Suppressor macrophage treated with lipopolysaccharide for 4 hours (primary cell): ENCODE data around the gene SLC11A1.

ENCODE experiments used
- DNase-seq: peaks from one replicate; pipeline ENCODE4 v3.0.0-alpha.2; 2020

SLC11A1 gene, protein sequence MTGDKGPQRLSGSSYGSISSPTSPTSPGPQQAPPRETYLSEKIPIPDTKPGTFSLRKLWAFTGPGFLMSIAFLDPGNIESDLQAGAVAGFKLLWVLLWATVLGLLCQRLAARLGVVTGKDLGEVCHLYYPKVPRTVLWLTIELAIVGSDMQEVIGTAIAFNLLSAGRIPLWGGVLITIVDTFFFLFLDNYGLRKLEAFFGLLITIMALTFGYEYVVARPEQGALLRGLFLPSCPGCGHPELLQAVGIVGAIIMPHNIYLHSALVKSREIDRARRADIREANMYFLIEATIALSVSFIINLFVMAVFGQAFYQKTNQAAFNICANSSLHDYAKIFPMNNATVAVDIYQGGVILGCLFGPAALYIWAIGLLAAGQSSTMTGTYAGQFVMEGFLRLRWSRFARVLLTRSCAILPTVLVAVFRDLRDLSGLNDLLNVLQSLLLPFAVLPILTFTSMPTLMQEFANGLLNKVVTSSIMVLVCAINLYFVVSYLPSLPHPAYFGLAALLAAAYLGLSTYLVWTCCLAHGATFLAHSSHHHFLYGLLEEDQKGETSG

GRCh38 chr2:218381916-218382366, at the start of gene SLC11A1:
TSS of gene SLC11A1 (plus strand) at chr2:218382273. CDS start at chr2:218382369, 96 bp downstream.
- peak; percentile 93 for DNase-seq

DNA sequence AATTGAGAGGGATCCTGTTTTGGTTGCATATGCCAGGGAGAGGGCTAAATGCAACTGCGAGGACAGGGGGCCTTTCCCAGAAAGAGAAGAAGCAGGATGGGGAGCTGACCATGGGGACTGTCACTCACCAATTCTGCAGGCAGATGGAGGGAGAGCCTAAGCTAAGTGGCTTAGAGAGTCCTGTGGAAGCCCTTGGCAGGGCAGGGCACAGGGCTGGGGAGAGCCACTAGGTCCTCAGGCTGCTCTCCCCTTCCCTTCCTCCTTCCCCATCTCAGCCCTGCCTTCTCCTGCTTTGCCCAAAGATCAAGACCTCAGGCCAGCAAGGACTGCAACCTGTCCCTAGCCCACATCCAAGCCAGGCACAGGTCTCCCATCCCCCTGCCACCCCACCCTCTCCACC, 49.8 kb upstream of the SLC11A1 start:
- peak; percentile 25 for DNase-seq

DNA sequence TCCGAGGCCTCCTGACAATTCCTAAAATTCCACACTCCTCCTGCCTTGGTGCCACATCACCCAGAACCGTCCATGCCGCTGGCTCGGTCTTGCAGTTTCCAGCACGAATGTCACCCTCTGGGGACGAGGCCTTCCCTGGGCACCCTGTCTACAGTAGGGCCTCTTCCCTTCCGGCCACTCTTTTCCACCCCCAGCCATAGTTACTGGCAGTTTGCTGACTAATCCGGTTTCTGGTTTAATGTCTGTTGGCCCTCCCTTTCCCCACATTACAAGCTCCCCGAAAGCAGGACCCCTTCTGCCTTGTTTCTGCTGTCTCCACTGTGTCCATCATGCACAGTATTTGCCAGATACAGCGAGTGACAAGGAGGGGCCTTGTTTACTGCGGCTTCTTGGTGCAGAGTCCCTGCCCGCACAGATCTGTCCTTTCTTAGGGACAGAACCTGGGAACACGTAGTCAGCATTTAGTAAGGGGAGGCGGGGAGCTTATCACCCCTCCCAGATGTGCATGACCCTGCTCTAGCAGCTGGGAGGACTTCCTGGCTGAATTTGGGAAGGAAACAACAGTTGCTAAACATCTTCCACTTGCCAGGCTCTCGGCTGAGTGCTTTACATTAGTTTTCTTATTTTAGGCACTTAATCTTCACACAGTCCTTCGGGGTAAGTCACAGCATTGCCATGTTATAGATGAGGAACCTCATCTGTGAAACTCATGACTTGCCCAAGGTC, 49.0 kb upstream of the SLC11A1 start:
- DNase-seq: peak; percentile 87

DNA sequence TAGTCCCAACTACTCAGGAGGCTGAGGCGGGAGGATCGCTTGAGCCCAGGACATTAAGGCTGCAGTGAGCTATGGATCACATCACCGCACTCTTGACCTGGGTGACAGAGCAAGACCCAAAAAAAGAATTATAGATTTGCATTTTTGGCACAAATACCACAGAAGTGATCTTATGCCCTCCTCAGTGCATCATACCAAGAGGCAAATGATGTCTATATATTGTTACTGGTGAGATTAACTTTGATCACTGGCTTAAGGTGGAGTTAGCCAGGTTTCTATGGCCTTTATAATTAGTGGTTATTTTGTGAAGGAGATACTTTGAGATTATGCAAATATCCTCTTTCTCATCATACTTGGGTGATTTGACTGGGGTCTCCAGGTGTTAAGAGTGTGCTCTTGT, 47.5 kb upstream of the SLC11A1 start:
- DNase-seq: no peak

DNA sequence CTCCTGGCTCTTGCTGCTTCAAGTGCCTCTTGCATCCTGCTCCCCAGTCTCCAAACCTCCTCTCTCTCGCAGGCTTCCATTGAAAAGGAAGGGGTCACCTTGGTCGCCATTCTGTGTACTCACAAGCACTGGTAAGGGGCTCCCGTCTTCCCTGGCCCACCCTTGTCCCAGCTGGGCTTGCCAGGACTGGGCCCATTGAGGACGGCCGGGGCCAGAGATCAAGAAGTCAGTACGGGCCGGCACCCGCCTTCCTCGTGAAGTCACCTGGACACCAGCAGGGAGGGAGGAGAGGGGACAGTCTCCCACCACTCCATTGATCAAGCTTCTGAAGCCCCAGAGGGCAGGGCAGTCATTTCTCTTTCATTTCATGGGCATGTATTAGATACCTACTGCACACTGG, 41.4 kb upstream of the SLC11A1 start:
- no peak for DNase-seq

DNA sequence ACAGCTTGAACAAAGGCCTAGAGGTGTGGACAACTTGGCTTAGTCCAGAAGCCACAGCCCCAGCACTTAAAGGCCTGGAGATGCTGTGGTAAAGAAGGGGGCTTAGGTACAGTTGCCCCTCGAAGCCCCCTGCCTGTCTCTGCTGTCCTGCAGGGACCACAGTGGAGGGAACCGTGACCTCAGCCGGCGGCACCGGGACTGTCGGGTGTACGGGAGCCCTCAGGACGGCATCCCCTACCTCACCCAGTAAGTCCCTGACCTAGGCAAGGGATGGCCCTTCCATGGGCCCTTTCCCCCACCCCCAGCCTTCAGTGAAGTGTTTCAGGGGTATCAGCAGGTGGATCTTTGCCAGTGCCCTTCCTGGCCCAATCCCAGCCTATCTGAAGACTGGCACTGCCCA, 40.7 kb upstream of the SLC11A1 start:
- no peak for DNase-seq

- no peak for DNase-seq
These were observed 39.2 kb upstream of the SLC11A1 start for GRCh38 chr2:218342837-218343236.

- DNase-seq: no peak
These were observed 38.5 kb upstream of the SLC11A1 start for GRCh38 chr2:218343591-218343990.

GRCh38 chr2:218344090-218344754, 37.9 kb upstream of the SLC11A1 start:
- no peak for DNase-seq

DNA sequence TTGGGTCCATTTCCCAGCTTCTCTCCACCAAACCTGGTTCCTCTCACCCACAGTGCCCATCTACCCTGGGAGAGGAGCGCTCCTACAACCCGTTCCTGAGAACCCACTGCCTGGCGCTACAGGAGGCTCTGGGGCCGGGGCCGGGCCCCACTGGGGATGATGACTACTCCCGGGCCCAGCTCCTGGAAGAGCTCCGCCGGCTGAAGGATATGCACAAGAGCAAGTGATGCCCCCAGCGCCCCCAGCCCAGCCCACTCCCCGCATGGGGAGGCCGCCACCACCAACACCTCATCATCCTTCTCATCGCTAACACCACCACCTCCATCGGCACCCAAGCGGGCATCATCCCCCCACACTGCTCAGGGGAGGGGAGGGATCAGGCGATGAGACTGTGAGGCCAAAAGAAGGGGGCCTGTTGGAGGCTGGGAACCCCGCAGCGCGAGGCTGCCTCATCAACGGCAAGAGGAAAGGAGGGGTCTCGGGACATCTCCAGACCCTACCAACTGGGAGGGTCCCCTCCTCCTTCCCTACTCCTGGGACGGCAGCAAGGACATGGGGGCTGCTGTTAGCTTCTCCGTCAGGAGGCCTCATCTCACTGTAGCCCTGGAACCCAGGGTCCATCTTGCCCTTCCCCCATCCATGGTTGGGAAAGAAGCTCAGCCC, 37.2 kb upstream of the SLC11A1 start:
- no peak for DNase-seq

DNA sequence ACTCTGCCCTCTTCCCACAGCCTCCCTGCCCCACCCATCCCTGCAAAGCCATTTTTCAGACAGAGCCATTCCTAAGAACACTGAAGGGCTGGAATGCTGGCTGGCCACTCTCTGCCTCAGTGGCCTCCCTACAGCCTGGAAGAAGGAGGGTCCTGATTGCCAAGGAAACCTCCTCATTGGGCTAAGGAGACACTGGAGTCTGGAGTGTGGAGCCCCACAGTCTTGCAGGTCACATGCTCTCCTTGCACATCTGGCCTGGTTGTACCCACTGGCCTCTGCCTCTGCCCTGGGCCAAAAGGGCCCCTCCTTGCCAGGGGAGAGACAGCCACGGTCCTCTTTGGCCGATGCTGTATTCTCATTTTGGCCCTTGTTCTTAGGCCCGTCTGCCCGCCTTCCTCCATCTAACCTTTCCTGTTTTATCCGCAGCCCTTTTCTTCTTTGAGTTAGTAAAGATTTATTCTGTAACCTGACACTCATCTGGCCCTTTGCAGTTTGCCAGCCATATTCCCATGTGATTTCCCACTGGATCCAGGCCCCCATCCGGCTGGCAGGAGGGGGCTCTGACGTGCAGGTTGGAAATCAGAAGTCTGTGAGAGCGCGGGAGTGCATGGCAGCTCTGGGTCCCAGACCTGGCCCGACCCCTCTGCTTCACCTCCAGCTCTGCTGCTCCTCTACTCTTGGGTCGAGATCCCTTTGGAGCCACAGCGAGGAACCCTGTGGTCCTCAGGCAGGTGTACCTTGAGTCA, 36.4 kb upstream of the SLC11A1 start:
- no peak for DNase-seq

DNA sequence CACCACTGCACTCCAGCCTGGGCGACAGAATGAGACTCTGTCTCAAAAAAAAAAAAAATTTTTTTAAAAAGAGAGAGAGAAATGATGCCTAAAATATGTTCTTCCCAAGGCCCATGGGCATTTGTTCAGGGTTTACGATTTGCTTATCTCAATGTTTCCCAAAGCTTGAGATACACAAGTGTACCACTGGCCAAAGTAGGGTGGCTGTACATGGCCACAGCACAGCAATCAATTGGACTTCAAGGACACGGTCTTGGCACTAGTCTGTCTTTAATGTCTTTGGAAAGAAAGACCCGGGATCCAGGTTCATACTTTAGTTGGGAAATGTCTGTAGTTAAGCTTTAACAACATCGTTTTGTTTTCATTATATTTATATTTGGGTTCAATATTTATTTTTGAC, 34.9 kb upstream of the SLC11A1 start:
- DNase-seq: no peak

DNA sequence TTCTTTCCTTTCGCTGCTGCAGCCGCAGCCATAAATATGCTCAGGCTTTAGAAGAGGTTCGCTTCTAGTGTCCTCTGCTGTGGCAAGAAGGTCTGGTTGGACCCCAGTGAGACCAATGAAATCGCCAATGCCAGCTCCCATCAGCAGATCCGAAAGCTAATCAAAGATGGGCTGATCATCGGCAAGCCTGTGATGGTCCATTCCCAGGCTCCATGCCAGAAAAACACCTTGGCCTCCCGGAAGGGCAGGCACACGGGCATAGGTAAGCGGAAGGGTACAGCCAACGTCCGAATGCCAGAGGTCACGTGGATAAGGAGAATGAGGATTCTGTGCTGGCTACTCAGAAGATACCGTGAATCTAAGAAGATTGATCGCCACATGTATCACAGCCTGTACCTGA, 28.0 kb upstream of the SLC11A1 start:
- DNase-seq: no peak

DNA sequence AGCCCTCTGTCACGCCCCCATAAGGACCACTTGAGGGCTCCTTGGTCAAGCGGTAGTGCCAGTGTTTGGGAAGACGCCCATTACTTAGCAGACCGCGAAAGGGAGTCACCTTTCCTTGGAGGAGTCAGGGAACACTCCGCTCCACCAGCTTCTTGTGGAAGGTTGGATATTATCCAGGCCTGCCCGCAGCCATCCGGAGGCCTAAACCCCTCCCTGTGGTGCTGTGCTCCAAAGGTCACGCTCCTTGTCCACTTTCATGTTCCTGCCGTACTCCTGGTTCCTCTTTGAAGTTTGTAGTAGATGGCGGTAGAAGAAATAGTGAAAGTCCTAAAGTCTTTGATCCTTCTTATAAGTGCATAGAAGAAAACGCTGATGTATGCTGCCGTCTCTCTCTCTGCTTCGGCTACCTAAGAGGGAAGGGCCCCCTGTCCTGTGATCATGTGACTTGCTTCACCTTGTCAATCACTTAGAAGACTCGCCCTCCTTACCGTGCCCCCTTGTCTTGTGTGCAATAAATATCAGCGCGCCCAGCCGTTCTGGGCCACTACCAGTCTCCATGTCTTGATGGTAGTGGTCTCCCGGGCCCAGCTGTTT, 27.1 kb upstream of the SLC11A1 start:
- DNase-seq: no peak

DNA sequence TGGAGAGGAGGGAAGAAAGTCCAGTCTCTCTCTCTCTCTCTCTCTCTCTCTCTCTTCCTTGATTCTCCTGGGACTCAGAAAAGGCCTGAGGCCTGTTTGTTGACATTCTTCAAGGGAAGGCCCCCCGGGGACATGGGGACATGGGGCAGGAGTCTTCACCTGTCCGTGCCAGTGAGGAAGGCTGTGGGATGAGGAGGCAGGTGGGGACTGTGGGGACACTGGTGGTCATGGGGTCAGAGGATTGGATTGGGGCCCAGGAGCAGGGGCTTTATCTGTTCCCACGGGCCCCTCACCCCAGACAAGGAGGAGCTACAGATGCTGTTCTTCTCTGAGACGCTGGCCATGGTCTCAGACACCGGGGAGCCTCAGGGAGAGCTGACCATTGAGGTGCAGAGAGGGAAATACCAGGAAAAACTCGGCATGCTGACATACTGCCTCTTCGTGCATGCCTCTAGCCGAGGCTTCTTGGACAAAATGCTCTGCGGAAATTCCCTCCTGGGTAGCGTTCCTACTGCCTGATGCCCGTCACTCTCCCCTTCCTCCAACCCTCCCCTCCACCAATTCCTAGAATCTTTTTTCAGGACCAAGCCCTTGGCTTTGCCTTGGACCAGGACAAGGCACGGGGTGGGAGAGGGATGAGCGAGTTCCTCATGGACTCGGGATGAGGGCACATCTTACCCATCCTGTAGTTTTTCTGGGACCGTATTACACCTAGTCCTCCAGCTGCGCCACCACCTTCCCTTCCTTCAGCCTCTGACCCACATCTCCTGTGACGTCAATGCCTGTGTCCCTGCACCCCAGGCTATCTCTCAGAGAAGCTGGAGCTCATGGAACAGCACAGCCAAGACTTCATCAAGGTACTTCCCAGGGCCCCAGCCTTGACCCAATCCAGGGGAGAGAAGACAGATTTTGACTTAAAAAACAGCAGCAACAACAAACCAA, 24.6 kb upstream of the SLC11A1 start:
- DNase-seq: no peak

DNA sequence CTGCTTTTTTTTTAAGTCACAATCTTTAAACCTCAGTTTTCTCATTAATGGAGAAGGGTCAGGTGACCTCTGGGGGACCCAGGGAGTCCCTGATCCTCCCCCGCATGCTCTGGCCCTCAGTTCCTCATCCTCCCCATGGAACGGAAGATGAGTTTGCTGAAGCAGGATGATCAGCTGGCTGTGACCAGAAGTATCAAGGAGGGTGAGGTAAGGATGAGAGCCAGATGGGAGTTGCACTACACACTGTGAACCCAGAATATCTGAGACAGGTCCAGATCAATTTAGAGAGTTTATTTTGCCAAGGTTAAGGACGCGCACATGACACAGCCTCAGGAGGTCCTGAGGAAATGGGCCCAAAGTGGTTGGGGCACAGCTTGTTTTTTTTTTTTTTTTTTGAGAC, 21.6 kb upstream of the SLC11A1 start:
- peak; percentile 89 for DNase-seq

- no peak for DNase-seq
These were observed 19.5 kb upstream of the SLC11A1 start for GRCh38 chr2:218362606-218363005.

GRCh38 chr2:218363736-218364135, 18.3 kb upstream of the SLC11A1 start:
- peak; percentile 47 for DNase-seq

GRCh38 chr2:218364196-218364595, 17.9 kb upstream of the SLC11A1 start:
- no peak for DNase-seq

DNA sequence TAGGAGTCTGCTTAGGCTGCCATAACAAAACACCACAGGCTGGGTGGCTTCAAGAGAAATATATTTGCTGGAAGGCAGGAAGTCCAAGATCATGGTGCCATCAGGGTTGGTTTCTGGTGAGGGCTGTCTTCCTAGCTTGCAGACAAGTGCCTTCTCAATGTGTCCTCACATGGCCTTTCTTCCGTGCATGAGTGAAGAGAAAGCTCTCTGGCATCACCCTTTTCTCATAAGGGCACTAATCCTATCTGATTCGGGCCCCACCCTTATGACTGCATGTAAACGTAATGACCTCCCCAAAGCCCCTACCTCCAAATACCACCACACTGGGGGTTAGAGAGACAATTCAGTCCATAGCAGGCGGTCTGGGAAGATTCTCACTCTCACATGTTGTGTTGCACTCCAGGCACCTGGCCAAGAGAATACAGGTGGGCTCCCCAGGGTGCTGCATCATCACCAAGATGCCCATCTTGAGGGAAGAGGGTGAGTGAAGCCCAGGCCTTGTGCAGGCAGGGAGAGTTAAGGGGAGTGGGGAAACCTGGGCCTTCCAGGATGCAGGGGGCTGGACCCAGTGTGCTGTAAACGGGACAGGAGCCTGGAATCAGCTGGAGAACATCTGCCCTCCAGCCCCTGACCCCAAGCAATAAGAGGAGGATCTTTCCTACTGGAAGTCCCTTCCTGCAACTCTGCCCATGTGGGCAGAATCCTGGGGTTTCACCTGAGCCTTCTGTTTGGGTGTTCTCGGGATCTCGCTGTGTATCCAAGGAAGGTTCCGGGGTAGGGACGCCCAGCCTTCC, 15.3 kb upstream of the SLC11A1 start:
- no peak for DNase-seq
